NB4 (cell line): ENCODE results near the gene PLEKHA4.

Experiments used
- CTCF ChIP-seq: IDR thresholded peaks from one replicate; pipeline ENCODE4 v1.5.1; 2012; ENCODE audit warnings: low read depth, low read length
- MAX ChIP-seq: IDR thresholded peaks from 2 replicates; pipeline ENCODE4 v1.6.1; 2011; ENCODE audit warnings: low read depth, low read length
- MYC ChIP-seq: IDR thresholded peaks from 2 replicates; pipeline ENCODE4 v1.6.1; 2011; ENCODE audit warnings: low read depth, low read length
- POLR2A ChIP-seq: IDR thresholded peaks from 2 replicates; pipeline ENCODE4 v1.6.1; 2011; ENCODE audit warnings: mild to moderate bottlenecking; ENCODE audit not compliant: insufficient read length; ENCODE audit errors: extremely low read depth

- TF ChIP-seq MYC (no peak), CTCF (no peak), MAX (no peak), POLR2A (no peak)
Measured at GRCh38 chr19:48819366-48819816, 49.0 kb downstream of the PLEKHA4 start.
